H1 (cell line): ENCODE results near the gene LCE3E. TPM values are rescaled to one million over a fixed set of nuclear protein-coding genes. Genes with fewer than 3 reads are reported as not detected.

Experiments
- CTCF ChIA-PET: fragments of 300-600 bp; sonication (Branson Sonifier 250); formaldehyde crosslinking; loops from one replicate; lab custom pipeline; 2021; ENCODE audit not compliant: partially characterized antibody; lab: Charles Lee
- POLR2A ChIA-PET: fragments of 300-600 bp; sonication (Branson Sonifier 250); formaldehyde crosslinking; loops from one replicate; lab custom pipeline; 2021; ENCODE audit warnings: inconsistent platforms; ENCODE audit not compliant: partially characterized antibody; lab: Charles Lee
- DNase-seq, 2 experiments: peaks; one replicate each; pipeline versions ENCODE4 v3.0.0 to v3.0.0-alpha.2; 2010 to 2022; ENCODE audit warnings: low spot score in 2 of 2, low read depth in 1 of 2, mixed read lengths in 1 of 2
- FAIRE-seq: peaks from 2 replicates; lab custom pipeline; 2011; peaks lifted over from hg19 to GRCh38; lab: Jason Lieb, UNC
- H2AFZ ChIP-seq: 2 replicates; pipeline ENCODE4 v1.8.1; 2012; ENCODE audit warnings: low read length, inconsistent platforms
- H2AK5ac ChIP-seq: 2 replicates; pipeline ENCODE4 v1.6.1; 2013; ENCODE audit warnings: low read depth, low read length
- H2BK120ac ChIP-seq: replicated peaks from 2 replicates; pipeline ENCODE3; 2013; ENCODE audit warnings: low read depth, low read length, inconsistent platforms
- H2BK12ac ChIP-seq: 2 replicates; pipeline ENCODE4 v1.6.1; 2013; ENCODE audit warnings: low read depth, low read length
- H2BK15ac ChIP-seq: 2 replicates; pipeline ENCODE4 v1.6.1; 2013; ENCODE audit warnings: low read length
- H2BK20ac ChIP-seq: 2 replicates; pipeline ENCODE4 v1.6.1; 2013; ENCODE audit warnings: low read length
- H2BK5ac ChIP-seq: 2 replicates; pipeline ENCODE4 v1.6.1; 2013; ENCODE audit warnings: low read depth, low read length
- H3K14ac ChIP-seq: 2 replicates; pipeline ENCODE4 v1.6.1; 2013; ENCODE audit warnings: inconsistent platforms; ENCODE audit not compliant: insufficient read length
- H3K18ac ChIP-seq: 2 replicates; pipeline ENCODE4 v1.6.1; 2013; ENCODE audit warnings: low read length; ENCODE audit errors: extremely low read depth
- H3K23ac ChIP-seq: 2 replicates; pipeline ENCODE4 v1.6.1; 2013; ENCODE audit warnings: inconsistent platforms; ENCODE audit not compliant: insufficient read length
- H3K23me2 ChIP-seq: 2 replicates; pipeline ENCODE4 v1.6.1; 2013; ENCODE audit warnings: low read depth, low read length
- H3K27ac ChIP-seq: 2 replicates; pipeline ENCODE4 v1.6.1; 2011; ENCODE audit warnings: low read depth, low read length, inconsistent platforms
- H3K27me3 ChIP-seq, 4 experiments: replicated peaks in 1 of 4; 1 replicate in 1 of 4; 2 replicates in 3 of 4; pipeline versions ENCODE4 v1.6.1 to v1.8.1; 2011 to 2013; ENCODE audit warnings: low read length in 3 of 4, mild to moderate bottlenecking in 3 of 4, inconsistent platforms in 2 of 4, mixed read lengths in 2 of 4, moderate library complexity in 1 of 4; ENCODE audit not compliant: control insufficient read depth in 3 of 4, insufficient read depth in 3 of 4; ENCODE audit errors: extremely low read depth in 1 of 4
- H3K36me3 ChIP-seq, 4 experiments: 2 replicates each; pipeline versions ENCODE4 v1.6.1 to v1.8.1; 2011 to 2013; ENCODE audit warnings: mild to moderate bottlenecking in 4 of 4, low read length in 3 of 4, moderate library complexity in 2 of 4, control low read depth in 1 of 4, inconsistent platforms in 1 of 4; ENCODE audit not compliant: insufficient read depth in 4 of 4, control insufficient read depth in 2 of 4
- H3K4ac ChIP-seq: replicated peaks from 2 replicates; pipeline ENCODE3; 2013; ENCODE audit warnings: low read length, low read depth, mixed read lengths, inconsistent platforms; ENCODE audit not compliant: insufficient read length
- H3K4me1 ChIP-seq, 4 experiments: replicated peaks in 1 of 4; 1 replicate in 1 of 4; 2 replicates in 3 of 4; pipeline versions ENCODE4 v1.6.1 to v1.8.1; 2011 to 2013; ENCODE audit warnings: low read length in 3 of 4, inconsistent platforms in 2 of 4, mixed read lengths in 1 of 4; ENCODE audit not compliant: insufficient read depth in 4 of 4, control insufficient read depth in 3 of 4
- H3K4me2 ChIP-seq, 2 experiments: 2 replicates each; pipeline versions ENCODE4 v1.6.1 to v1.8.1; 2011 to 2013; ENCODE audit warnings: low read depth in 2 of 2, low read length in 2 of 2, control low read depth in 1 of 2, inconsistent platforms in 1 of 2, mild to moderate bottlenecking in 1 of 2; ENCODE audit not compliant: insufficient read depth in 1 of 2
- H3K4me3 ChIP-seq, 4 experiments: fragments of 200-600, 300-600 bp in 1 of 4; sonication (generic), shearing (Covaris generic), sonication (Bioruptor Twin) in 1 of 4; 2 replicates each; pipeline versions ENCODE4 v1.5.1 to v1.8.1; 2011 to 2016; ENCODE audit warnings: low read length in 4 of 4, low read depth in 3 of 4, control low read depth in 2 of 4, inconsistent platforms in 2 of 4, mild to moderate bottlenecking in 2 of 4, mixed read lengths in 1 of 4, moderate library complexity in 1 of 4; ENCODE audit not compliant: insufficient read depth in 2 of 4; ENCODE audit errors: extremely low read depth in 1 of 4
- H3K56ac ChIP-seq: replicated peaks from 2 replicates; pipeline ENCODE3; 2013; ENCODE audit warnings: low read depth, mild to moderate bottlenecking, mixed read lengths, low read length, inconsistent platforms; ENCODE audit not compliant: insufficient read length
- H3K79me1 ChIP-seq: 2 replicates; pipeline ENCODE4 v1.6.1; 2013; ENCODE audit warnings: low read depth, low read length, control low read depth
- H3K79me2 ChIP-seq, 2 experiments: 2 replicates each; pipeline versions ENCODE4 v1.6.1 to v1.8.1; 2012 to 2013; ENCODE audit warnings: low read length in 2 of 2, mild to moderate bottlenecking in 2 of 2, inconsistent platforms in 1 of 2; ENCODE audit not compliant: insufficient read depth in 2 of 2, control insufficient read depth in 1 of 2
- H3K9ac ChIP-seq, 4 experiments: replicated peaks in 1 of 4; 1 replicate in 1 of 4; 2 replicates in 3 of 4; pipeline versions ENCODE4 v1.6.1 to v1.8.1; 2011 to 2013; ENCODE audit warnings: low read depth in 3 of 4, low read length in 3 of 4, control low read depth in 2 of 4, mild to moderate bottlenecking in 2 of 4, moderate library complexity in 2 of 4, inconsistent platforms in 1 of 4; ENCODE audit errors: extremely low read depth in 1 of 4
- H3K9me3 ChIP-seq, 2 experiments: 2 replicates each; pipeline versions ENCODE4 v1.6.1 to v1.8.1; 2012 to 2013; ENCODE audit warnings: mild to moderate bottlenecking in 2 of 2, moderate library complexity in 2 of 2, control low read depth in 1 of 2, inconsistent platforms in 1 of 2, low read depth in 1 of 2, low read length in 1 of 2, mixed read lengths in 1 of 2; ENCODE audit not compliant: insufficient read depth in 2 of 2
- H4K20me1 ChIP-seq, 2 experiments: replicated peaks in 1 of 2; 2 replicates each; pipeline versions ENCODE3 to v1.8.1; 2011 to 2013; ENCODE audit warnings: inconsistent platforms in 2 of 2, low read length in 2 of 2, mild to moderate bottlenecking in 1 of 2; ENCODE audit not compliant: insufficient read depth in 2 of 2, control insufficient read depth in 1 of 2
- H4K5ac ChIP-seq: 2 replicates; pipeline ENCODE4 v1.6.1; 2013; ENCODE audit warnings: low read length, low read depth, mixed read lengths, inconsistent platforms; ENCODE audit not compliant: insufficient read length
- H4K8ac ChIP-seq: 2 replicates; pipeline ENCODE4 v1.8.0; 2013; ENCODE audit warnings: mild to moderate bottlenecking, moderate library complexity, low read length, inconsistent platforms; ENCODE audit not compliant: insufficient read depth; ENCODE audit errors: extremely low read depth
- H4K91ac ChIP-seq: replicated peaks from 2 replicates; pipeline ENCODE3; 2013; ENCODE audit warnings: low read length, mixed read lengths, inconsistent platforms; ENCODE audit not compliant: insufficient read length
- EGR1 ChIP-seq: IDR thresholded peaks from 2 replicates; pipeline ENCODE4 v1.6.1; 2011; ENCODE audit warnings: low read depth, low read length, borderline replicate concordance
- EP300 ChIP-seq, 2 experiments: IDR thresholded peaks; 1 replicate in 1 of 2; 2 replicates in 1 of 2; pipeline ENCODE4 v1.6.1; 2011 to 2012; ENCODE audit warnings: low read depth in 2 of 2, low read length in 2 of 2, mild to moderate bottlenecking in 2 of 2, borderline replicate concordance in 1 of 2, inconsistent platforms in 1 of 2, moderate library complexity in 1 of 2
- EZH2 ChIP-seq: fragments of 200-600 bp; sonication (generic); IDR thresholded peaks from 2 replicates; pipeline ENCODE4 v1.7.1; 2012; ENCODE audit warnings: low read depth, mild to moderate bottlenecking, moderate library complexity, low read length, inconsistent platforms; ENCODE audit not compliant: severe bottlenecking
- RNF2 ChIP-seq: fragments of 200-900, 300-1000 bp; sonication (generic); IDR thresholded peaks from 2 replicates; pipeline ENCODE4 v1.7.1; 2016; ENCODE audit warnings: borderline replicate concordance, low read depth, mild to moderate bottlenecking, antibody characterized with exemption, low read length; ENCODE audit not compliant: poor library complexity, severe bottlenecking; ENCODE audit errors: missing control alignments
- SP1 ChIP-seq: IDR thresholded peaks from 2 replicates; pipeline ENCODE4 v1.6.1; 2011; ENCODE audit warnings: low read depth, low read length
- SP2 ChIP-seq: IDR thresholded peaks from 2 replicates; pipeline ENCODE4 v1.6.1; 2012; ENCODE audit warnings: mild to moderate bottlenecking, low read length, inconsistent platforms
- SP4 ChIP-seq: IDR thresholded peaks from 2 replicates; pipeline ENCODE4 v1.6.1; 2012; ENCODE audit warnings: low read length, inconsistent platforms
- SRF ChIP-seq: IDR thresholded peaks from 2 replicates; pipeline ENCODE4 v1.6.1; 2011; ENCODE audit warnings: mild to moderate bottlenecking, low read depth, low read length, moderate library complexity
- YY1 ChIP-seq: IDR thresholded peaks from 2 replicates; pipeline ENCODE4 v1.6.1; 2011; ENCODE audit warnings: low read depth, mild to moderate bottlenecking, low read length
- WGBS, 2 experiments: shearing (Covaris generic) in 1 of 2; methylation state at CpG; one replicate each; pipeline versions ENCODE4 v1.1.6 to v1.1.7; 2013 to 2015; ENCODE audit warnings: low lambda C conversion rate in 2 of 2, mixed read lengths in 2 of 2, inconsistent platforms in 1 of 2, low coverage in 1 of 2, missing lambda C conversion rate in 1 of 2; ENCODE audit not compliant: insufficient replicate concordance in 2 of 2, insufficient coverage in 1 of 2, insufficient read length in 1 of 2; ENCODE audit errors: extremely low coverage in 1 of 2, missing lambda C conversion rate in 1 of 2; 5-methylcytosine and 5-hydroxymethylcytosine counted together
- polyA plus RNA-seq, 7 experiments: library from polyadenylated mRNA; depleted of rRNA in 3 of 7; stranded (reverse) in 5 of 7; unstranded in 2 of 7; fragments of >200 nt in 5 of 7; fragments of 200-250 nt in 2 of 7; gene quantifications; 1 replicate in 5 of 7; 2 replicates in 1 of 7; 4 replicates in 1 of 7; pipeline versions ENCODE4 v1.2.1 to v1.2.3, GENCODE V29; 2011 to 2013; ENCODE audit warnings: missing spikeins in 2 of 7, mixed read lengths in 2 of 7
- total RNA-seq: library from RNA; stranded (reverse); fragmentation: NEBNext Ultra II Directional; extraction: Animal tissue kit (Norgen Biotek cat#: 25700); gene quantifications from 2 replicates; pipeline ENCODE4 v1.2.1, GENCODE V29; 2021
- TF ChIP-seq, protein P1 (sequence below): IDR thresholded peaks from 2 replicates; pipeline ENCODE4 v1.6.1; 2011; ENCODE audit warnings: low read depth, mild to moderate bottlenecking, low read length; ENCODE audit not compliant: insufficient read depth
- TF ChIP-seq, protein P2 (sequence below): IDR thresholded peaks from 2 replicates; pipeline ENCODE4 v1.6.1; 2012; ENCODE audit warnings: low read length, inconsistent platforms

The LCE3E gene
- total and polyA plus RNA-seq, 2 of the 8 experiments (the other 6 are each of a cell fraction or from before 2014, with no cell fraction given) = not detected

DNA sequence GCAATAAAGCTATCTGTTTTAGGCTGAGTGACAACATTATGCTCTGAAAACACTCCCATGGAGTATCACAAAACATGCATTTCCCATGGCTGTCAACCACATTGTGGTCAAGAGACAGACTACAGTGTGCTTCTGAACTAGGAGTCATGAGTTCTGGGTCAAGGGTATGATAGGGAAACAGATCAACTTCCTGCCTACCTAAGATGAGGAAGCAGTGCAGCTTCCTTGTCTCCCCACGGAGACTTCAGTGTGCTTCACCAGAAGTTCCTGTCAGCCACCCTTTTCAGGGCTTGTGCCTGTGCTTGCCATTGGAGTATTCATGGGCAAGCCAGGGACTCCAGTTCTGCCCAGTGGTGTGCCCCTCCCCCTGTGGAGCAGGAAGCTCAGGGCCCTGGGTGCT lies 19.9 kb downstream of the LCE3E start:
- Histone ChIP-seq H3K56ac (no peak overlapping the region), H2BK12ac (no peak overlapping the region), H3K27ac (no peak overlapping the region), H2AFZ (no peak overlapping the region), H4K8ac (no peak overlapping the region), H2BK5ac (no peak overlapping the region), H4K5ac (no peak overlapping the region), H3K23ac (no peak overlapping the region), H3K9me3 (peaks cover 44 to 53% of the 10 kb centered on the region in 2 experiments), H3K23me2 (no peaks in the 10 kb centered on the region), H3K79me1 (no peaks in the 10 kb centered on the region), H3K4ac (no peak overlapping the region), H4K91ac (no peak overlapping the region), H2BK120ac (no peak overlapping the region), H2BK20ac (no peak overlapping the region), H3K9ac (no peak overlapping the region), H2BK15ac (no peak overlapping the region), H3K4me2 (no peak overlapping the region), H3K79me2 (no peaks in the 10 kb centered on the region; a peak in 1 of 4 replicates), H3K27me3 (no peaks in the 10 kb centered on the region), H3K36me3 (peaks cover 0 to 2% (median 0%) of the 10 kb centered on the region in 4 experiments; a peak in 1 of 8 replicates), H3K14ac (no peak overlapping the region), H2AK5ac (no peak overlapping the region), H3K18ac (no peak overlapping the region), H3K4me3 (no peak overlapping the region), H3K4me1 (no peaks in the 10 kb centered on the region), H4K20me1 (no peaks in the 10 kb centered on the region)
- CTCF ChIA-PET = interaction anchor here (0.6 kb wide), 1 partner anchor 10 kb away, joined by 3 read pairs; no protein-coding TSS in a partner anchor
- POLR2A ChIA-PET = no interaction called here
- FAIRE-seq = no peak
- WGBS, 2 experiments = 61% methylated on average over 1 of the region's 1 CpG; no CpG with 5 or more reads in 1 of the 2 experiments
- DNase-seq = no peak
- no peak for TF ChIP-seq SP1
- no peak for TF ChIP-seq EZH2
- TF ChIP-seq, protein P1, sequence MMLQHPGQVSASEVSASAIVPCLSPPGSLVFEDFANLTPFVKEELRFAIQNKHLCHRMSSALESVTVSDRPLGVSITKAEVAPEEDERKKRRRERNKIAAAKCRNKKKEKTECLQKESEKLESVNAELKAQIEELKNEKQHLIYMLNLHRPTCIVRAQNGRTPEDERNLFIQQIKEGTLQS = no peak
- TF ChIP-seq RNF2 = no peak
- TF ChIP-seq, protein P2, sequence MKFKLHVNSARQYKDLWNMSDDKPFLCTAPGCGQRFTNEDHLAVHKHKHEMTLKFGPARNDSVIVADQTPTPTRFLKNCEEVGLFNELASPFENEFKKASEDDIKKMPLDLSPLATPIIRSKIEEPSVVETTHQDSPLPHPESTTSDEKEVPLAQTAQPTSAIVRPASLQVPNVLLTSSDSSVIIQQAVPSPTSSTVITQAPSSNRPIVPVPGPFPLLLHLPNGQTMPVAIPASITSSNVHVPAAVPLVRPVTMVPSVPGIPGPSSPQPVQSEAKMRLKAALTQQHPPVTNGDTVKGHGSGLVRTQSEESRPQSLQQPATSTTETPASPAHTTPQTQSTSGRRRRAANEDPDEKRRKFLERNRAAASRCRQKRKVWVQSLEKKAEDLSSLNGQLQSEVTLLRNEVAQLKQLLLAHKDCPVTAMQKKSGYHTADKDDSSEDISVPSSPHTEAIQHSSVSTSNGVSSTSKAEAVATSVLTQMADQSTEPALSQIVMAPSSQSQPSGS = no peak
- TF ChIP-seq SRF = no peak
- no peak for TF ChIP-seq SP2
- TF ChIP-seq EGR1 = no peak
- no peak for TF ChIP-seq SP4
- no peak for TF ChIP-seq YY1
- no peak for TF ChIP-seq EP300 (IDR thresholded peaks at IDR 0.05; ENCODE audit: borderline replicate concordance in 1 of 2, low read depth in 2 of 2, low read length in 2 of 2)
